Activated CD8-positive, alpha-beta memory T cell treated with anti-CD3 and anti-CD28 coated beads, Interleukin-2, amount 50 U/mL, for 1 hour (primary cell): ENCODE data around the gene BRAP.
"Not testable (repeated sequence)": the region's sequence is repeated elsewhere in the genome, so short reads cannot be mapped to it uniquely, and the experiment has no call there.

Experiments used
- DNase-seq: peaks from one replicate; pipeline ENCODE4 v3.0.0-alpha.2; 2020; ENCODE audit errors: extremely low read depth

Gene BRAP

DNA sequence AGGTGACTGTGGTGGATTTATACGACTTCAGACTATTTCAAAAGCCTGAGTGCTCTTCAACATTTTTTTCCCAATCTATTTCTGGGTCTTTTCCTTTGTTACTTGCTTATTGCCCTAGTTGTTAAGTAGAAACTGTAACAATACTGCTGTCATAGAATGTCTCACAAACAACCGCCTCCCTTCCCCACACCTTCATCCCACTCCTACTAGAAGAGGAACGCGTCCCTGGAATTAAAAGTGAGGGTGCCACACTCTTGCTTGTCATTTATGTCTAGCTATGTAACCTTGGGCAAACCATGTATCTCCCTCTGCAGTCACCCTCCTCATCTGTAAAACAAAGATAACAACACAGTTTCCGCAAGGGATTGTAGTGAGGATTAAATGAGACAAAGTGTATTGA, 8.6 kb downstream of the BRAP start:
- DNase-seq, result no peak

DNA sequence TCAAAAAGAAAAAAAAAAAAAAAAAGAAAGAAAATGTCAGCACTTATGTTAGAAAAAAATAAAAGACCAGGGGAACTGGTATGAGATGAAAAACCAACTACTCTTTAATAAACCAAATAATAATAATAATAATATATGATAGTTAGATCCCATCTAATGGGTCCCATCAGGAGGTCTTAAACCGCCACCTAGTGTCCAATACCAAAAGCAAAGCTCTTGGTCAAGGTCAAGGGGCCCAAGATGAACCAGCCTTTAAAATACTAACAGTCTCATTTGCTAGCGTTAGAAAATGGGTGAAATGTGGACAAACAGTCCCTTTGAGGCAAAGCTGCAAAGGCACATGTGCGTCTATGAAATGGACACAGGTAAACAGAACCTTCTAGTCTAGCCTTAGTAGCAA, 12.3 kb downstream of the BRAP start:
- no peak for DNase-seq

DNA sequence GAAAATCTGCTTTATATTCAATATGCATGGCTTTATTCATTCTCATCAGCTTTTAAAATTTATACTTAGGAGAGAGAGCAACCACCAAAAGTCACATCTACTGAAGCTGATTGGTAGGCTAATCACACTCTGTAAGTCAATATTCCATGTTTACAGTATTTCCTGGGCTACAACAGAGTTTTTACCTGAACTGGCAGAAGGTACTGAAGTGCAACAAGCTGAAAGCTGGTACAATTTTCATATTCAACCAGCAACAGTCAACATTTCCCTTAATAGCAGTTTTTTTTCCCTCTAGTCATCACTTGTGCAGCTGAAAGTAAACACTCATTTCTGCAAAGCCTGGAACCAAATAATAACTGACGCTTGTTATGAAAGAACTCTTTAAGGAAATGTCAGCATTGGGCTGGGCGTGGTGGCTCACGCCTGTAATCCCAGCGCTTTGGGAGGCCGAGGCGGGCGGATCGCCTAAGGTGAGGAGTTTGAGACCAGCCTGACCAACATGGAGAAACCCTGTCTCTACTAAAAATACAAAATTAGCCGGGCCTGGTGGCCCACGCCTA, 12.9 kb downstream of the BRAP start:
- DNase-seq, result no peak

DNA sequence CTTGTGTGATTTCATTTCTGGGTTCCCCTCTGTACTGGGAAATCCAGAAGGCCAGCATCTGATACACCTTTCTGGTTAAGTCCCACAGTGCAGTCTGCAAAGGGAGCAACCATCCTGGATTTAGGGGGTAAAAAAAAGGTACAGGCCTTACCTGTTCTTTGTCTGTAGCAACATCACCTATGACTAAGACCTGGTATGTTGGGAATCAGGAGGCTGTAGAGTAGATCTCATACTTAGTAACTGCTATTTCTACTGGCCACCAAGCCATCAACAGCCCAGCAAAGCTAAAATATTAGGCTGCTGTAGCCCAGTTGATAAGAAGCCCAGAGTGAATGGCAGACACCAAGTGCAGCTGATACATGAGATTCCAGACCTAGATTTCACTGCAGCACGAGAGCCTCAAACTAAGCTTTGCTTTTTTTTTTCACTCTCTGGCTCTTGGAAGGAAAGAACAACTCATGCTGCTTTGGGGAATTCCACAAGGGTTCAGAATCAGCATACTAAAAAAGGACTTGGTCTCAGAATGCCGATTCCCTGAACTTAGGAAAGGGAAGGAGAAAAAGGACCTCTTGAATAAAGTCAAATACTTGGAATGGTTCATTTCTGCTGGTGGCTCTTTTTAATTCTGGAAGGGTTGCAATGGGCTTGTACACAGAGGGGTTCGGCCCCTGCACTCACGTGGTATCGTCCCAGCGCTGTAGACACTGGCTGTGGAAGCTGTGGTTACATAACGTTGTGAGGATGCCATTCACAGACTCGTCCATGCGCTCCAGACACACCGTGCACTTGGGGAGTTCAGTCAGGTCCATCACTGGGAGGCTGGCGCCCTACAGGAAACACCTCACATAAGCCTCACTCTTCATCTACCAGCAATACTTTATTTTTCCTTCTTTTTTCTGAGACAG, 20.5 kb downstream of the BRAP start:
- no peak for DNase-seq

DNA sequence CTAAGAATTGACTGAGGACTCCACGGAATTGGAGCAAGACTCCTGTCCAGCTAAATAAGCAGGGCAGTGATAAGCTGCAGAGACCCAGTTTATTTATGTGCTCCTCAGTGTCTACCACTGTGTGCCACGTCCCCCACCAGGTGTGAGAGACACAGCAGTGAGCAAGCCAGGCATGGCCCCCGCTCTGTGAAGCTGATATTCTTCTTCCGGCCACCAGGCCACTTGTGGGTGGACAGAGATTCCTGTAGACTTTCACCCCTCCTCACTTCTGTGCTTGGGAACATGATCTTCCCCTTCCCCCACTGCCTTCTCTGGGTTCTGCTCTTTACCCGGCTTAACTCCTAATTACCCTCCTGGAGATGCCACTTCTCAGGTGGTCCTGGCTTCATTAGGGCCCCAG, 21.3 kb downstream of the BRAP start:
- no peak for DNase-seq

DNA sequence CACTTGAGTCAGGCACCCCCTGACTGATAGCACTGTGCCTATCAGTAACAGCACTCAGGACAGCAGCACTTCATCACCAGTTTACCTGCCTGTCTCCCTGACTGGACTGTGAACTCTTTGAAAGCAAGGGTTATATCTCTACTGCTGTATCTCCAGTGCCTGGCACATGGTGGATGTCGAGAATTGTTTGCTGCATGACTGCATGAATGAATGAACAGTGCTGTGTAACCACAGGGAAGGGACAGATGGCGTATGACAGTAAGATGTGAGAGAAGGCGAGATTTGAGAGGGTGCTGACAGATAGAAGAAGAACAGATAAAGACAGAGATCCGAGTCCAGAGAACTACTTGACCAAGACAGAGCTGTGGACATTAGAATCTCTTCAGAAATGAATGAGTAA, 29.7 kb downstream of the BRAP start:
- DNase-seq, result no peak

DNA sequence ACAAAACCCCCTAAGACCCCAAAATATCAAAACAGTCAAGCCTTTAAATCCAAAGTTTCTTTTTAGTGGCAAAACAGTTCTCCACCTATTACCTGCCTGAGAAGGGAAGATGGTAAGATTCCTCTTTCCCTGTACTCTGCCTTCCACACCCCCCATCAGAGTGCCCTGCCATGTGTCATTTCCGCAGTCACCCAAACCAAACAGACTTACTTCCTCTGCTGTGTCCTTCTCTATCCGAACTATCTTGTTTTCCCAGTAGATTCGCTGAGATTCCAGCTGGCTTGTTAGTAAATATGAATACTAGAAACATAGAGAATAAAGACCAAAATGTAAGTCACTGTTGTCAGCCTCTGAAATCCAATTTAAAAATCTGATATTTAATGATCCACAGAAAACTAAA, 30.4 kb downstream of the BRAP start:
- no peak for DNase-seq

DNA sequence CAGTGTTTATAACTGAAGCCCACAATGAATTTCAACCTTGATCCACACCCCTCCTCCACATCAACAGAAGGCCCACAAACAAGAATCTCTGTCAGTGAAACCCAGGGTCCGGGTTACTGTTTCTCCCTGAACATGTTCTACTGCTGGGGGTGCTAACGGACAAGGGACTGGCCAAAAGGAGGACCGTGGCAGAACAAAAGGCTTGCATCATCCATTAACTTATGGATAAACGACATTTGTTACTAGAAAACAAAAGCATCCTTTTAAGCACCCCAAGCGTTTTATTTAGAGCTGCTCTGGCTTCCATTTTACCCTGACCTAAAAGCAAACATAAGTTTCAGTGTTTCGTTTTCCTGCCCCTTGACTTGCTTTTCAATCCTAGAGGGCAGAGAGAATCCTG, 32.2 kb downstream of the BRAP start:
- no peak for DNase-seq

DNA sequence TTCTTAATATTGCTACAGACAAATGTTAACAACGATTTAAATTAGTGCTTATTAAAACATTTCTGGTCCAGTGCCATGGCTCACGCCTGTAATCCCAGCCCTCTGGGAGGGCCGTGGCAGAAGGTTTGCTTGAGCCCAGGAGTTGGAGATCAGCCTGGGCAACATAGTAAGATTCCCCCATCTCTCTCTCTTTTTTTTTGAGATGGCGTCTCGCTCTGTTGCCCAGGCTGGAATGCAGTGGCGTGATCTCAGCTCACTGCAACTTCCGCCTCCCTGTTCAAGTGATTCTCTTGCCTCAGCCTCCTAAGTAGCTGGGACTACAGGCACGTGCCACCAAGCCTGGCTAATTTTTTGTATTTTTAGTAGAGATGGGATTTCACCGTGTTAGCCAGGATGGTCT, 33.2 kb downstream of the BRAP start:
- not testable (repeated sequence) for DNase-seq

DNA sequence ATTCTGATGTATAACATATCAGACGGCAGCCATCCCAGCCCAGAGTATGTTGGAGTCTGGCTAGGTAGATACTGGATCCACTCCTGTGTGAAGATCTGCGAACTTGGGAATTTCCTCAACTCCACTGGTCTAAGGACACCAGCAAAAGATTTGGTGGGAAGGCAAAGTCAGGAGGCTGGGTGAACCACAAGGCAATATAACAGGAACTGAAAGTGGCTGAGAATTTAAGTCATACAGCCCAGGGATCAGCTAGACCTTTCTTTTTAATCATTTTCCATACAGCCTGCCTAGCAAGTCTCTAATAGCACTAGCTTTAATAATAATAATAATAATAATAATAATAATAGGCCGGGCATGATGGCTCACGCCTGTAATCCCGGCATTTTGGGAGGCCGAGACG, 34.8 kb downstream of the BRAP start:
- DNase-seq, result no peak

DNA sequence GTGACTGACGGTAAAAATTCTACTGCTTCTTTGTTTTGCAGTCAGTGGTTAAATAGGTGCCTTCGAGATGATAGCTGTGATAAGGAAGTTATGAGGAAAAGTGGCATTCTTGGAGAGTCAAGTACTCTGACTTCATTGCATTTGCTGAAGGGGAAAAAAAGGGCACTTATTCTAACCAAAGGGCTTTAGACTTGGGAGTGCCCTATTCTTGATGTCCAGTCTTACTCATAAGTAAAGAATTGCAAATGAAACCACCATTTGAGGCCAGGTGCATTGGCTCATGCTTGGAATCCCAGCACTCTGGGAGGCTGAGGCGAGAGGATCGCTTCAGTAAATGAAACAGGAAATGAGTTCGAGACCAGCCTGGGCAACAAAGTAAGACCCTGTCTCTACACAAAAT, 40.3 kb downstream of the BRAP start:
- no peak for DNase-seq

DNA sequence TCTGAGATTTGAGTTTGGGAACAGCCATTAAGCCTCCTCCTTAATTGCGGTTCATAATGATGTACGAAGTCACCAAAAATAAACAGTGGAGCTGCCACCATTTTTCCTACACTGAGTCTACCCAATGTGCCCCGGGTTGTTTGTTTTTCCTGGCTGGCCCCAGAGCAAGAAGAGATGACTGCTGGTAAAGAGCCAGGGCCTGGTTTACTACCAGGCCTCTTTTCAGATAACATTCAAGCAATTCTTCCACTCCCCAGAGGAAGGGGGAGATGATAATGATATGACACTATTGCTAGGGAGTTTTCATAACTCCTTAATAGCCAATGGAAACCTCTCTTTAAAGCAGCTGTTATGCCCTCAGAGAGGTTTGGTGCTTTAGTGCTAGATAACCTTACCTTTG, 42.3 kb downstream of the BRAP start:
- no peak for DNase-seq

DNA sequence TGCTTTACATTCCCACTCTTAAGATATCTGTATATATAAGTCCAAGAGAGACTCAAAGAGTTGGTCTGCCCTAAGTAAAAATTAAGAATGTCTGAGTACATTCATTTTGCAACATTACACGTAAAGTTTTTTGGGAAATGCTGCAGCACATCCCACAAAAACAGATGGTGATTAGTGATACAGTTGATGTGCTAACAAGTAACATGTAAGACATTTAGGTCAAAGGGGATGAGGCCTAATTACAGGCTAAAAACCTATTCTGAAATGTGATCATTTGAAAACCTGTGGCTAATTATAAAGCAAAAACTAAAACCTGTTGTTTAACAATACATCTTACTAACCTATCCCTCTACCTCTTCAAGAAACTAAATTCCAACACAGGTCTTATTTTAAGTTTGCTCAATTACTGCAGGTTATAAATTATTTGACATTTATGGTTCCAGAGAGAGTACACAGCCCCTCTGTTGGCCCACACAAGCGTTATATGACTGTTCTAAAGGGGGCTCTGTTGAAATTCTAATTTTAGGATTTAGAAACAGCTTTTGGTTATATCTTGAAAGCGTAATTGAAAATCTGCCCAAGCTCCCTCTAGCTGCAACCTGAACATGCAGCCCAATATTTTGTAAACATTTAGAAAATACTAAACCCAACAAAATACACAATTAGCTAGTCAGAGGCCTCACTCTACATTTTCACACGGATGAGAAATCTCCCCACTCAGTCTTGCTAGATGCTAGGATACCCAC, 42.9 kb downstream of the BRAP start:
- no peak for DNase-seq

DNA sequence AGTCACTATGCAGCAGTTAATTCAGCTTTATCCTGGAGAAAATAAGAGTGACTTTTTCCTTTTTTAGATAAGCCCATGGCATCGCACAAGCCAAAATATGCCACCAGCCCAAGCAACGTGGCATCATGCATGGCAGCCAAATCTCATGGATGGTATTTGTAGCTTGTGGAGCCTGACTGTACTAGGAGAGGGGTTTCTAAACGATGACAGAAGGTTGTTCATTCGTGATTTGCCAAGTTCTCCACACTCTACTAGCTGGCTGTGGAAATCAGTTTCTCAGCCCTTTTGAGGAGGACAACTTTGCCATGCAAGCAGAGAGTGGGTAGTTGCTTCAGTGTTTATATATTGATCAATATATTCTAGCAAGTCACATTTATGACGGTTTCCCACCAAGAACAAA, 45.2 kb downstream of the BRAP start:
- no peak for DNase-seq

DNA sequence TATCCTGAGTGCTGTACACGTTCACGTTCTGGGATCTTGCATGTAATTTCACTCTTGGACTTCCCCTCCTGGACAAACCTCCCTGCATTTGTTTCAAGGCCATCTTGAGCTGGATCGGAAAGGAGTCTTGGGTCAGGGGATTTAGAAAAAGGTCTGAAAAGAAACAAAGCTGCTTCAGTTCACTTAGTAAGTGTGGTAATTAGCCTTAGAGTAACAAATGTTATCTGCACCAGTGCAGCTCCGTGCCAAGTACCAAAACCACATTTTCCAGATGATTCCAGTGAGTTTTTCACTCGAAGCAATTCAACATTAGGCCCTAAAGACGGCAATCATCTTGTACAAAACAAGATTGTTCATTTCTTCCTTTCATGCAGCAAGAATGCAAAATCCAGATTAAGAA, 47.2 kb downstream of the BRAP start:
- no peak for DNase-seq

DNA sequence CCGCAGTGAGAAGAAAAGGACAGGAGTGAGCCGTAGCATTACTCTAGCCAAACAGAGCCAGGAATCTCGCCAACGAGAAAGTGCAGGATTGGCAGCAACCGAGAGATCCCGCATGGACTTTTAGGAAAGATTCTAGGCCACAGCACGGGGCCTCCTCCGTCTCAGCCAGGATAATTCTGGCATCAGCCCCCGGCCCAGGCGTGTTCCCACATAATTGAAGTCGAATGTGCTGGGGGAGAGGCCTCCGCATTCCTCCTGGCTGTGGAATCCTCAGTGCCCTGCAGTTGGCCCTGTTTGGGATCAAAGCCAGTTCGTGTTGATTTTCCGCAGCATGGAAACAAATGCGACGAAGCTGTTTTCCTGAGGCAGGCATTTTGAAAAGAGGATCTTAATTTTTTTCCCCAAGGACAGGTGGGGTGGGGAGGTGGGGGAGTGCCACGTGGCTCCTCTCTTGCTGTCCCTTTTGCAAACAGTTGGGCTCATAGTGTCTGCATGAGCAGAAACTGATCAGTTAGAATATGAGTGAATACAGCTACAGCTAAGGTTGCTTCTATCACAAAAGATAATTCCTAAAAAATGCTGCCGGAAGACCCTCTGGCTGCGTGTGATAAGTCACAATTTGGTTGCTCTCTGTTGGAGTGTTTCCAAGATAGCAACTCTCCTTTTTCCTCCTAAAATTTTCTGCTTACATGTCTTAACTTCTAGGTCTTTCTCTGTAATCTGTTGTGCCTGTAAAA, 49.4 kb downstream of the BRAP start:
- DNase-seq, result no peak

DNA sequence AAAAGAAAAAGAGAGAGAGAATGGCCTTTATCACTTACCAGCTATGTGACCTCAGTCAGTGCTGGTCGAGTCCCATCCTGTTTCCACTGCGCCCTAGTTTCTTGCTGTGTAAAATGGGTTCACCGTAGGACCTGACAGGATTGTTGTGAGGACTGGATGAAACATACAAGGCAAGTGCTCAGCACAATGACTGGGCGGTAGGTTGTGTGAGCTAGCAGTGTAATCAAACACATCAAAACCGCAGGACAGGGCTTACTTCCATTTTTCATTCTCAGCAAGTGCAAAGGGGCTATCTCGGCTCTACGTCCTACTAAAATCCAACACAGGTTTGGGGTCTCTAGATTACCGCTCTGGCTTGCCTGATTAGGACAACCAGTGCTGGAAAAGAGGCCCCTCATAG, 50.2 kb downstream of the BRAP start:
- DNase-seq, result no peak

DNA sequence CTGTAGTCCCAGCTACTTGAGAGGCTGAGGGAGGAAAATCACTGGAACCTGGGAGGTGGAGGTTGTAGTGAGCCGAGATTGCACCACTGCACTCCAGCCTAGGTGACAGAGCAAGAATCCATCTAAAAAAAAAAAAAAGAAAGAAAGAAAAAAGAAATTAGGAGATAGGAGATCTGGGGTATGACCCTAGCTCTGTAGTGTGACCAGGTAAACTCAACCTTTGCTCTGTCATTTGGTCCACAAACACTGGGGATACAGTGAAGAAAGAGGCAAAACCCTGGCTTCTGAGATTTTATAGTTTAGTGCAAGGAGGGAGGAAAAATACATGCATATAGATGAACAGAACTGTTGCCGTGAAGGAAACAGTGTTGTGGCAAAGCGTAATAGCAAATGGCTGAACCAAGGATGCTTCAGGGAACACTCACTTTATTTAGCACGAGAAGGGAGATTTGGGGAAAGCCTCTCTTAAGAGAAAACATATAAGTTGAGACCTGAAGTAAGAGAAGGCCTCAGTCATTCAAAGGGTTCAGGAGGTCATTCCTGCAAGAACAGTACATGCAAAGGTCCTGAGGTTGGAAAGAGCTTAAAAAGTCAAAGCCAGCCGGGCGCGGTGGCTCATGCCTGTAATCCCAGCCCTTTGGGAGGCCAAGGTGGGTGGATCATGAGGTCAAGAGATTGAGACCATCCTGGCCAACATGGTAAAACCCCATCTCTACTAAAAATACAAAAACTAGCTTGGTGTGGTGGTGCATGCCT, 57.1 kb downstream of the BRAP start:
- no peak for DNase-seq

DNA sequence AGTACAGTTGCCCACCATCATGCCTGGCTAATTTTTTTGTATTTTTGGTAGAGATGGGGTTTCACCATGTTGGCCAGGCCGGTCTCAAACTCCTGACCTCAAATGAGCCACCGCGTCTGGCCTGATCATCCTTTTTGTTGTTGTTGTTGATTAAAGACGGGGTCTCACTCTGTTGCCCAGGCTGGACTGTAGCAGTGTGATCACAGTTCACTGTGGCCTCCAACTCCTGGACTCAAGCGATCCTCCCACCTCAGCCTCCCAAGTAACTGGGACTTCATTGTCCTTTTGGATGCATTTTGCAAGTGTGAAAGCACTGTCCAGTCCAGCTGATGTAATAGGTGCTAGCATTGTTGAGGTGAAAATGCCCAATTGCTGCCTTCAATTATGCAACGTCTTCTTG, 59.5 kb downstream of the BRAP start:
- DNase-seq, result no peak

DNA sequence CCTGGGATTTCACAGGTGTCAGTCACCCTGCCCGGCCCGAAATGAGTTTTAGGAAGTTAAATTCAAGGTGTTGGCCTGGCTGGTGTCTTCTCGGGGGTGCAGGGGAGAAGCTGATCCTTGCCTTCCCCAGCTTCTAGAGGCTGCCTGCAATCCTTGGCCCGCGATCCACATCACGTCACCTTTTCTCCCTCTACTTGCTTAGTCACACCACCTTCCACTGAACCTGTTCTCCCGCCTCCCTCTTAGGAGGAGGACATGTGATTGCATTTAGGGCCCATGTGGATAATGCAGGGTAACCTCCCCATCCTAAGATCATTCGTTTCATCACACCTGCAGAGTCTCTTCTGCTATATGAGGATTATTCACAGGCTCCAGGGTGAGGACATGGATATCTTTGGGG, 61.2 kb downstream of the BRAP start:
- no peak for DNase-seq

DNA sequence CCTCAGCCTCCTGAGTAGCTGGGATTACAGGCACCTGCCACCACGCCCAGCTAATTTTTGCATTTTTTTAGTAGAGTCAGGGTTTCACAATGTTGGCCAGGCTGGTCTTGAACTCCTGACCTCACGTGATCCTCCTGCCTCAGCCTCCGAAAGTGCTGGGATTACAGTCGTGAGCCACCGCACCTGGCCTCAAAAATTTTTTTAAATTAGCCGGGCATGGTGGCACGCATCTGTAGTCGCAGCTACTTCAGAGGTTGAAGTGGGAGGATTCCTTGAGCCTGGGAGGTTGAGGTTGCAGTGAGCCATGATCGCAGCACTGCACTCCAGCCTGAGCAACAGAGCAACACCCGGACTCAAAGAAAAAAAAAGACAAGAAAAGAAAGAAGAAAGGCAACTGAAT, 67.9 kb downstream of the BRAP start:
- not testable (repeated sequence) for DNase-seq
